Prostate gland (tissue), 2 donors: ENCODE measurements around the gene MFSD12. TPM values are rescaled to one million over a fixed set of nuclear protein-coding genes. Genes with fewer than 3 reads are reported as not detected.

Experiments used
- DNase-seq: peaks from one replicate; pipeline ENCODE4 v3.0.0-alpha.2; 2019; ENCODE audit warnings: low spot score
- H3K27ac ChIP-seq, 2 donors: fragments of 200-600 bp; sonication (generic); 2 replicates each; pipeline ENCODE4 v1.5.1; 2017 to 2019
- H3K27me3 ChIP-seq: fragments of 200-600 bp; sonication (generic); replicated peaks from 2 replicates; pipeline ENCODE4 v1.5.1; 2019; ENCODE audit not compliant: insufficient read depth
- H3K36me3 ChIP-seq, 2 donors: fragments of 200-600 bp; sonication (generic); 1 replicate in 1 of 2; 2 replicates in 1 of 2; pipeline versions ENCODE4 v1.5.1 to v1.8.1; 2017 to 2019
- H3K4me1 ChIP-seq: fragments of 200-600 bp; sonication (generic); replicated peaks from 2 replicates; pipeline ENCODE4 v1.5.1; 2019
- H3K4me3 ChIP-seq, 2 donors: fragments of 200-600 bp; sonication (generic); 2 replicates each; pipeline ENCODE4 v1.5.1; 2017 to 2019
- H3K9me3 ChIP-seq: fragments of 200-600 bp; sonication (generic); 2 replicates; pipeline ENCODE4 v1.5.1; 2017
- POLR2A ChIP-seq: fragments of 450-650 bp; IDR thresholded peaks from one replicate; pipeline ENCODE4 v1.6.1; 2016; ENCODE audit warnings: antibody characterized with exemption, mild to moderate bottlenecking
- POLR2AphosphoS5 ChIP-seq: sonication (generic); formaldehyde crosslinking; IDR thresholded peaks from one replicate; pipeline ENCODE4 v1.6.1; 2017; ENCODE audit warnings: antibody characterized with exemption
- WGBS: methylation state at CpG from one replicate; pipeline ENCODE4 v1.1.5; 2018; 5-methylcytosine and 5-hydroxymethylcytosine counted together
- intact Hi-C: fragments of 100-400 bp; cut with DNase I; formaldehyde crosslinking; loops from one replicate; pipeline ENCODE4 v1.14.2; 2022
- total RNA-seq, 2 donors: library from RNA; depleted of rRNA; stranded (reverse); fragments of >200 nt; gene quantifications; one replicate each; pipeline ENCODE4 v1.1.0, GENCODE V29; 2016
- TF ChIP-seq, protein P1 (sequence below), 4 experiments: fragments of 200-600 bp in 2 of 4; fragments of 450-650 bp in 2 of 4; sonication (generic) in 2 of 4; IDR thresholded peaks; 1 replicate in 3 of 4; 2 replicates in 1 of 4; pipeline ENCODE4 v1.5.1; 2016 to 2019; ENCODE audit warnings: antibody characterized with exemption in 4 of 4, mild to moderate bottlenecking in 2 of 4, moderate library complexity in 2 of 4

The MFSD12 gene
- total RNA-seq = 10 to 100 TPM; 60.5 to 86.1 TPM

DNA sequence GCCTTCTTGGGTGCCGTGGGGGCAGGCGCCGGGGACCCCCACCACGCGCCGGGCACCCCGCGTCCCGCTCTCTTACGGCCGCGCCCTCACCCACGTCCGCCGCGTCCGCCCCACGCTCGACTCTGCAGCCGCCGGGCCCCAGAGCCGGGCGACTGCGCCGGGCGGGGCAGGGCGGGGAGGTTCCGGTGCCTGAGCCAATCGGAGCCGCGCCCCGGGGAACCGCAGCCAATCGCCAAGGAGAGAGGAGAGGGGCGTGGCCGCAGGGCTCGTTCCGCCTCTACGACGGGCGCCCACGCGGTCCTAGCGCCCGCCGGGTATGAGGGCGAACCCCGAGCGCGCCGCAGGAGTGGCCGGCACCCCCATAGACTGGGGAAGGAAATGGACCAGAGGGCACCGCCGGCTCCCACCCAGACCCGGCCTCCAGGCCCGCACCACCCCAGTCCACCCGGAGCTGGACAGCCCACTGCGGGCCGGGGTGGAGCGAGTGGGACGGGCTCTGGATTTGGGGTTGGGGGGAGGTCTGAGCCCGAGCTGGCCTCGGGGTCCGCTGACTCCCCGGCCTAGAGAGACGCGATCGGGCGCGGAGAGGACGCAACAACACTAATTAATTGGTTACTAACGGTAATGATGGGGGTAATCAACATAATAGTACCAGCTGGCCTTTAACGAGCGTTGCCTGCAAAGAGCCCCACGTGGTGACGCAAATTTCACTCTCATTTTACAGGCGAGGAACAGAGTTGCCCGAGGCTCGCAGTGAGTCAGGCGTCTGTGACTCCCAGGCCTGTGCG, at the start of gene MFSD12:
Gene MFSD12 (minus strand): TSS at position 126 of the 788 bp plus-strand sequence. CDS start 183 bp downstream, outside the sequence.
- TF ChIP-seq POLR2AphosphoS5 (peak; percentile 87), POLR2A (peak; percentile 80)
- TF ChIP-seq, protein P1, sequence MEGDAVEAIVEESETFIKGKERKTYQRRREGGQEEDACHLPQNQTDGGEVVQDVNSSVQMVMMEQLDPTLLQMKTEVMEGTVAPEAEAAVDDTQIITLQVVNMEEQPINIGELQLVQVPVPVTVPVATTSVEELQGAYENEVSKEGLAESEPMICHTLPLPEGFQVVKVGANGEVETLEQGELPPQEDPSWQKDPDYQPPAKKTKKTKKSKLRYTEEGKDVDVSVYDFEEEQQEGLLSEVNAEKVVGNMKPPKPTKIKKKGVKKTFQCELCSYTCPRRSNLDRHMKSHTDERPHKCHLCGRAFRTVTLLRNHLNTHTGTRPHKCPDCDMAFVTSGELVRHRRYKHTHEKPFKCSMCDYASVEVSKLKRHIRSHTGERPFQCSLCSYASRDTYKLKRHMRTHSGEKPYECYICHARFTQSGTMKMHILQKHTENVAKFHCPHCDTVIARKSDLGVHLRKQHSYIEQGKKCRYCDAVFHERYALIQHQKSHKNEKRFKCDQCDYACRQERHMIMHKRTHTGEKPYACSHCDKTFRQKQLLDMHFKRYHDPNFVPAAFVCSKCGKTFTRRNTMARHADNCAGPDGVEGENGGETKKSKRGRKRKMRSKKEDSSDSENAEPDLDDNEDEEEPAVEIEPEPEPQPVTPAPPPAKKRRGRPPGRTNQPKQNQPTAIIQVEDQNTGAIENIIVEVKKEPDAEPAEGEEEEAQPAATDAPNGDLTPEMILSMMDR (IDR thresholded peaks at IDR 0.05) = peak in 2 of 4 experiments; percentile 2
- WGBS = under 1% methylated on average over 79 of the region's 81 CpGs
- Histone ChIP-seq H3K4me1 (no peaks in the 10 kb centered on the region), H3K27ac (peak within 1 kb of the TSS; percentile 61 to 77), H3K4me3 (peak within 1 kb of the TSS; percentile 73 to 79), H3K27me3 (no peaks in the 10 kb centered on the region), H3K9me3 (no peaks in the 10 kb centered on the region), H3K36me3 (no peaks in the 10 kb centered on the region)
- peak; percentile 94 for DNase-seq
- intact Hi-C loops = loop anchor here (2.0 kb wide), 1 partner anchor 15 kb away; the partner anchor contains the start of gene HMG20B

DNA sequence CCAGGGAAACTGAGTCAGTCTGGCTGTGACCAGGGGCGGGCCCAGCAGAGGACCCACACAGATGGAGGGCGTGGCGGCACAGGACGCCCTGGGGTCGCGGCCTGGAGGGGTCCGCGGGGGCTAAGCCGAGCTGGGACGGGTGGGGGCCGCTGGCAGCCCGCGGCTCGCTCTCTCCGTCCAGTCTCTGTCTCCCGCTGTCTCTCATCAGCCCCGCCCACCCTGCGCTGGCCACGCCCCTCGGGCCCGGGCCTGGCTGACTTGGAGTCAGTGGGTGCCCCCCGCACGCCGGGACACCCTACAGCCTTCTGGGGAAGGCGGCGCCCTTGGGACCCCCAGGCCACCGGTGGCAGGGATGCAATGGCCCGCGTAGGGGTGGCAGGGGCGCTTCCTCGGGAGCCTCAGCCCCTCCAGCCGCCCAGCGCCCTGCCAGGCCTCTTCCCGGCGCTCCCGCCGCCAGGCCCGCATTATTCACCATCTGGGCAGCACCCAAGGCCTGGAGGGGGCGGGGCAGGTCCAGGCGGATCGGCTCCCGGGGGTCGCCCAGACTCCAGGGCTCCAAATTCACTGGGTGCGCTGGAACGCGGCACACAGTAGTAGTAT, 49.4 kb upstream of the MFSD12 start, which contains the start of gene TBXA2R:
Gene TBXA2R (minus strand): TSS at position 186 of the 600 bp plus-strand sequence. CDS start 6,241 bp downstream, outside the sequence.
- intact Hi-C loops = no loop called here
- DNase-seq = peak; percentile 33
- H3K4me1 ChIP-seq = peaks cover 10% of the 10 kb centered on the region
- TF ChIP-seq, protein P1 (IDR thresholded peaks at IDR 0.05) = no peak
- TF ChIP-seq POLR2A (peak; percentile 19), POLR2AphosphoS5 (peak; percentile 3)
- peak within 1 kb of the TSS; percentile 30 to 35 for H3K4me3 ChIP-seq
- peak within 1 kb of the TSS; percentile 46 to 51 for H3K27ac ChIP-seq
- no peaks in the 10 kb centered on the region for H3K27me3 ChIP-seq
- H3K9me3 ChIP-seq = no peaks in the 10 kb centered on the region
- peaks cover 0 to 7% of the 10 kb centered on the region in 2 donors for H3K36me3 ChIP-seq
- WGBS = 3% methylated on average over 8 of the region's 46 CpGs

DNA sequence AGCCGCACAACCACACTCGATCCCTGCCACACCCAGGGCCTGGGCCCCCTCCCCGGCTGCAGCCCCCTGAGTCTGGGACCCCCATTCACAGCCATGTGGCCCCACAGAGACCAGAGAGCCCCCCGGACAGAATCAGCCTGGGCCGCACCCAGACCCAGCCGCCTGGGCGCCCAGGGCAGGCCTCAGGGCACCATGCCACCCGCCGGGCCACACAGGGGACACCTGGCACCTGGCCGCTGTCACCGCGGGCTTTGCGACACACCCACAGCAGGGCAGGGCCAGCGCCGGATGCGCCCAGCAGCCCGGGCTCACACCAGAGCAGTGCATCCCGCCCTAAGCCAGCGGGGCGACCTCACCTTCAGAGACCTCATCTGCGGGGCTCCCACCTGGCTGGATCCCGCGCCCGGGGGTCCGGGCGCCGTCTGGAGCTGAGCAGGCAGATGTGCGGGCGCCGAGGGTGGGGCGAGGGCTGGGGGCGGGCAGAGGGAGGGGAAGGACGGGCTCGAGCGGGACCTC, 48.8 kb upstream of the MFSD12 start:
- Histone ChIP-seq H3K27me3 (no peaks in the 10 kb centered on the region), H3K36me3 (peaks cover 0 to 1% of the 10 kb centered on the region in 2 donors), H3K27ac (peak overlapping the region; percentile 46 to 51), H3K4me3 (peak overlapping the region; percentile 30 to 35), H3K4me1 (peaks cover 10% of the 10 kb centered on the region), H3K9me3 (no peaks in the 10 kb centered on the region)
- intact Hi-C loops = no loop called here
- WGBS = 3% methylated on average over 25 of the region's 35 CpGs
- peak; percentile 47 for DNase-seq
- TF ChIP-seq POLR2AphosphoS5 = no peak

DNA sequence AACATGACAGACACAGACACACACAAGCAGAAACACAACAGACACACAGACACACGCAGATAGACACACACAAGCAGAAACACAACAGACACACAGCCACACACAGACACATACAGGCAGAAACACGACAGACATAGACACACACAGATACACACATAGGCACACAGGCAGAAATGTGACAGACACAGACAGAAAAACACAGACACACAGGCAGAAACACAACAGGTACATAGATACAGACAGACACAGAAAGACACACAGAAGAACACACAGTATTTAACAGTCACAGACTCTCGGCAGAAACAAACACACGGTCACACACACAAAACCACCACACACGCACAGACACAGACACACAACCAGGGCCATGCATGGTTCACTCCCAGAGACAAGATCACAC, 48.4 kb upstream of the MFSD12 start:
- Histone ChIP-seq H3K27me3 (no peaks in the 10 kb centered on the region), H3K4me1 (peaks cover 10% of the 10 kb centered on the region), H3K27ac (no peak overlapping the region), H3K9me3 (no peaks in the 10 kb centered on the region), H3K36me3 (no peaks in the 10 kb centered on the region), H3K4me3 (peak overlapping the region; percentile 30 to 35)
- intact Hi-C loops = no loop called here
- no peak for DNase-seq
- TF ChIP-seq, protein P1 (IDR thresholded peaks at IDR 0.05) = no peak
- TF ChIP-seq POLR2AphosphoS5 = no peak
- TF ChIP-seq POLR2A = no peak
- 45% methylated on average over 5 of the region's 5 CpGs for WGBS

DNA sequence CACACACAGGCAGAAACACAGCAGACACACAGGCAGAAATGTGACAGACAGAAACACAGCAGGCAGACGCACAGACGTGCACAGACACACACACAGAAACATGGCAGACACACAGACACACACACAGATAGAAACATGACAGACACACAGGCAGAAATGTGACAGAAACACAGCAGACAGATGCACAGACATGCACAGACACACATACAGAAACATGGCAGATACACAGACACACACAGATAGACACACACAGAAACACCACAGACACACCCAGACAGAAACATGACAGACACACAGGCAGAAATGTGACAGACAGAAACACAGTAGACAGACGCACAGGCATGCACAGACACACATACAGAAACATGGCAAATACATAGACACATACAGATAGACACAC, 48.0 kb upstream of the MFSD12 start:
- Histone ChIP-seq H3K27me3 (no peaks in the 10 kb centered on the region), H3K9me3 (no peaks in the 10 kb centered on the region), H3K4me3 (no peak overlapping the region), H3K4me1 (peaks cover 10% of the 10 kb centered on the region), H3K27ac (no peak overlapping the region), H3K36me3 (no peaks in the 10 kb centered on the region)
- WGBS = 81% methylated on average over 3 of the region's 3 CpGs
- TF ChIP-seq POLR2A = no peak
- TF ChIP-seq POLR2AphosphoS5 = no peak
- TF ChIP-seq, protein P1 (IDR thresholded peaks at IDR 0.05) = no peak
- intact Hi-C loops = no loop called here
- no peak for DNase-seq
